ENCODE results near the gene SLC19A1.

The SLC19A1 gene

GRCh38 chr21:45488931-45489721 lies 53.1 kb downstream of the SLC19A1 start:
- TF ChIP-seq CTCF (conservative IDR thresholded peaks at IDR 0.05; ENCODE audit: low read depth, low read length): no peak
- no peak overlapping the region for H3K4me3 ChIP-seq (ENCODE audit: low read length)
- DNase-seq (ENCODE audit: low read depth): no peak

- no peak for TF ChIP-seq CTCF (conservative IDR thresholded peaks at IDR 0.05; ENCODE audit: low read depth, low read length)
- DNase-seq (ENCODE audit: low read depth): no peak
- no peak overlapping the region for H3K4me3 ChIP-seq (ENCODE audit: low read length)
These were observed 54.2 kb downstream of the SLC19A1 start for GRCh38 chr21:45487891-45488600.

- DNase-seq (ENCODE audit: low read depth): no peak
- H3K4me3 ChIP-seq (ENCODE audit: low read length): no peak overlapping the region
- no peak for TF ChIP-seq CTCF (conservative IDR thresholded peaks at IDR 0.05; ENCODE audit: low read depth, low read length)
These were observed 55.0 kb downstream of the SLC19A1 start for GRCh38 chr21:45487161-45487806.

- TF ChIP-seq CTCF (conservative IDR thresholded peaks at IDR 0.05; ENCODE audit: low read depth, low read length): no peak
These were observed 55.6 kb downstream of the SLC19A1 start for GRCh38 chr21:45486443-45487160.

GRCh38 chr21:45485686-45486442 lies 56.4 kb downstream of the SLC19A1 start:
- no peak overlapping the region for H3K4me3 ChIP-seq (ENCODE audit: low read length)
- no peak for DNase-seq (ENCODE audit: low read depth)
- TF ChIP-seq CTCF (conservative IDR thresholded peaks at IDR 0.05; ENCODE audit: low read depth, low read length): no peak

More at GRCh38 chr21:45486443-45487160, 55.6 kb downstream of the SLC19A1 start:
- H3K4me3 ChIP-seq (ENCODE audit: low read length): no peak overlapping the region
- no peak for DNase-seq (ENCODE audit: low read depth)

- DNase-seq (ENCODE audit: low read depth): no peak
- no peak for TF ChIP-seq CTCF (conservative IDR thresholded peaks at IDR 0.05; ENCODE audit: low read depth, low read length)
These were observed 57.9 kb downstream of the SLC19A1 start for GRCh38 chr21:45484318-45484717.

More at GRCh38 chr21:45484318-45484717, 57.9 kb downstream of the SLC19A1 start:
- H3K4me3 ChIP-seq (ENCODE audit: low read length): no peak overlapping the region

Measured in retinal pigment epithelial cell (primary cell).